ENCODE results near the gene INAFM2. TPM values are rescaled to one million over a fixed set of nuclear protein-coding genes. Genes with fewer than 3 reads are reported as not detected.

The INAFM2 gene
- total RNA-seq, 2 experiments from 2014 or later, result 6.8 to 7.0 TPM

- H3K36me3 ChIP-seq (ENCODE audit: insufficient read depth, low read length), result no peaks in the 10 kb centered on the region
- no peaks in the 10 kb centered on the region for H3K27me3 Mint-ChIP-seq
- intact Hi-C loops (cut with DNase I, micrococcal nuclease), result loop anchor here in 1 of 2 experiments (1.0 kb wide), 2 partner anchors 10 to 24 kb away; partner anchors contain the start of gene KNSTRN
- H3K27ac Mint-ChIP-seq, result no peak overlapping the region
- CTCF ChIA-PET, result interaction anchor here (3.1 kb wide), 1 partner anchor 14 kb away, joined by 9 read pairs; no protein-coding TSS in a partner anchor
- ATAC-seq (ENCODE audit: poor library complexity) (peak; percentile 22), DNase-seq (peak in 6 of 14 experiments; percentile 19 to 52 (median 42))
- peaks cover 14% of the 10 kb centered on the region for H3K4me1 Mint-ChIP-seq (ENCODE audit: low read depth)
- H3K4me3 ChIP-seq (ENCODE audit: low read length), result peak overlapping the region; percentile 62
- H3K27ac ChIP-seq (ENCODE audit: low read depth in 1 of 2, low read length in 2 of 2), result no peak overlapping the region
- no peak for TF ChIP-seq CTCF (IDR thresholded peaks at IDR 0.05)
- H3K9me3 ChIP-seq (ENCODE audit: control insufficient read depth in 1 of 2, insufficient read depth in 1 of 2, low read length in 2 of 2), result no peaks in the 10 kb centered on the region
- H3K27me3 ChIP-seq (ENCODE audit: control insufficient read depth in 1 of 2, insufficient read depth in 2 of 2, low read length in 2 of 2), result no peaks in the 10 kb centered on the region
- peaks cover 17% of the 10 kb centered on the region for H3K4me1 ChIP-seq (ENCODE audit: insufficient read depth, low read length)
- H3K36me3 Mint-ChIP-seq (ENCODE audit: low read depth), result peaks cover 4% of the 10 kb centered on the region
- H3K9me3 Mint-ChIP-seq, result no peaks in the 10 kb centered on the region
- POLR2A ChIA-PET, result interaction anchor here (1.1 to 1.8 kb wide), 2 partner anchors 24 to 51 kb away, joined by 3 to 9 read pairs; partner anchors contain the start of genes KNSTRN and PLCB2
- peak overlapping the region; percentile 80 for H3K4me3 Mint-ChIP-seq
These were observed 35.2 kb downstream of the INAFM2 start for GRCh38 chr15:40358471-40359353.

DNA sequence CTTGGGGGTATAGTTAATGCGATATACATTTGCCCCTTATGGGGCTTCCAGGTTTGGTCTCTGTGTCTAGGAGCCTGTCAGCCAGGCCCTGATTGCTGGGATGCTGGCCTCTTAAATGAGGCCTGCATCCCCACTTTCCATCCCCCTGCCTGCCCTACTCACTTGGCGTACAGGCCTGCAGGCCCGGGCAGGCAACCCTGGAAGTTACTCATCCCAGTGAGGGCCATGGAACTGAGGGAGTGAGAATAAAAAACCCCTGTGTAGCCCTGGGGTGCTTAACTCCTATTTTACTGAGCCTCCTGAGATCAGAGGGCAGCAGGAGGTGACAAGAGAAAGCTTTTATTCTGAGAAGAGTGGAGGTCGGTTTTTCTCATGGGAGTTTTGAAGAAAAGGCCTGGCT is 36.5 kb downstream of the INAFM2 start:
- Histone ChIP-seq H3K4me3 (ENCODE audit: low read length) (no peak overlapping the region), H3K27ac (ENCODE audit: low read depth in 1 of 2, low read length in 2 of 2) (no peak overlapping the region), H3K36me3 (ENCODE audit: insufficient read depth, low read length) (no peaks in the 10 kb centered on the region), H3K4me1 (ENCODE audit: insufficient read depth, low read length) (peaks cover 22% of the 10 kb centered on the region), H3K27me3 (ENCODE audit: control insufficient read depth in 1 of 2, insufficient read depth in 2 of 2, low read length in 2 of 2) (no peaks in the 10 kb centered on the region), H3K9me3 (ENCODE audit: control insufficient read depth in 1 of 2, insufficient read depth in 1 of 2, low read length in 2 of 2) (no peaks in the 10 kb centered on the region)
- intact Hi-C loops (cut with DNase I, micrococcal nuclease), result no loop called here
- Mint-ChIP-seq H3K27ac (no peak overlapping the region), H3K9me3 (no peaks in the 10 kb centered on the region), H3K36me3 (ENCODE audit: low read depth) (peaks cover 4% of the 10 kb centered on the region), H3K4me3 (no peak overlapping the region), H3K4me1 (ENCODE audit: low read depth) (peaks cover 14% of the 10 kb centered on the region), H3K27me3 (no peaks in the 10 kb centered on the region)
- TF ChIP-seq CTCF (IDR thresholded peaks at IDR 0.05), result no peak
- POLR2A ChIA-PET, result no interaction called here
- CTCF ChIA-PET, result no interaction called here
- no peak for DNase-seq
- no peak for ATAC-seq (ENCODE audit: poor library complexity)

DNA sequence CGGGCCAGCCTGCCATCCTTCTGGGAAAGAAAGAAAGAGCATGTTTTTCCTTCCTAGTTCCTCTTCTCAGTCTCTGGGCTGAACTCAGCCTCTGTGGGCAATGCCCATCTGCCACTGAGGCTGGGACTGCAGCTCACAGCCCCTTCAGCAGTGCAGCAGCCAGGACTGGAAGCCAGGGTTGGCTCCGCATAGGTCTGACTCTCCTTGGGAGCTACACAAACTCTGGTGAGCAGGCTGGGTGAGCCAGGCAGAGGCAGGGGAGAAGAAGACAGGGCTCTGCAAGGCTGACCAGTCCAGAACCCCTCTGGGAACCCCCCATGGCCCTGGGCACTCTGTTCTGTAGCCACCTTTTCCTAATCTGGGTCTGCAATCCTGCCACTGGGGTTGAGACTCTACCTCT is 38.1 kb downstream of the INAFM2 start:
- CTCF ChIA-PET, result no interaction called here
- no peaks in the 10 kb centered on the region for H3K9me3 Mint-ChIP-seq

More for the DNA sequence above, 38.1 kb downstream of the INAFM2 start:
- peaks cover 14% of the 10 kb centered on the region for H3K4me1 Mint-ChIP-seq (ENCODE audit: low read depth)
- Histone ChIP-seq H3K4me3 (ENCODE audit: low read length) (no peak overlapping the region), H3K27ac (ENCODE audit: low read depth in 1 of 2, low read length in 2 of 2) (no peak overlapping the region), H3K36me3 (ENCODE audit: insufficient read depth, low read length) (no peaks in the 10 kb centered on the region), H3K27me3 (ENCODE audit: control insufficient read depth in 1 of 2, insufficient read depth in 2 of 2, low read length in 2 of 2) (no peaks in the 10 kb centered on the region), H3K9me3 (ENCODE audit: control insufficient read depth in 1 of 2, insufficient read depth in 1 of 2, low read length in 2 of 2) (no peaks in the 10 kb centered on the region), H3K4me1 (ENCODE audit: insufficient read depth, low read length) (peaks cover 33% of the 10 kb centered on the region)
- peaks cover 4% of the 10 kb centered on the region for H3K36me3 Mint-ChIP-seq (ENCODE audit: low read depth)
- DNase-seq (no peak), ATAC-seq (ENCODE audit: poor library complexity) (no peak)
- POLR2A ChIA-PET, result no interaction called here
- H3K27me3 Mint-ChIP-seq, result no peaks in the 10 kb centered on the region
- no peak overlapping the region for H3K27ac Mint-ChIP-seq
- intact Hi-C loops (cut with DNase I, micrococcal nuclease), result no loop called here
- no peak for TF ChIP-seq CTCF (IDR thresholded peaks at IDR 0.05)
- H3K4me3 Mint-ChIP-seq, result no peak overlapping the region
